NCI-H2196 (cell line): ENCODE results near the gene ADRA1B.

Experiments
- DNase-seq: peaks from one replicate; lab custom pipeline; 2025; ENCODE audit not compliant: unreplicated experiment; lab: John Stamatoyannopoulos, UW

The ADRA1B gene

GRCh38 chr5:159915904-159916840, at the start of gene ADRA1B:
TSS of gene ADRA1B (plus strand) at chr5:159916482. CDS start at chr5:159916906, 424 bp downstream.
- DNase-seq = no peak

- no peak for DNase-seq
These were observed 42.6 kb upstream of the ADRA1B start for GRCh38 chr5:159873680-159874079.

GRCh38 chr5:159874263-159874662, 42.0 kb upstream of the ADRA1B start:
- DNase-seq = no peak

GRCh38 chr5:159877016-159877415, 39.3 kb upstream of the ADRA1B start:
- DNase-seq = no peak

- no peak for DNase-seq
These were observed 38.3 kb upstream of the ADRA1B start for GRCh38 chr5:159877894-159878448.

- DNase-seq = no peak
These were observed 37.3 kb upstream of the ADRA1B start for GRCh38 chr5:159878988-159879471.

GRCh38 chr5:159880676-159881075, 35.6 kb upstream of the ADRA1B start:
- DNase-seq = no peak

GRCh38 chr5:159881967-159882366, 34.3 kb upstream of the ADRA1B start:
- DNase-seq = no peak

- no peak for DNase-seq
These were observed 32.7 kb upstream of the ADRA1B start for GRCh38 chr5:159883522-159883950.

- DNase-seq = no peak
These were observed 31.2 kb upstream of the ADRA1B start for GRCh38 chr5:159884917-159885620.

GRCh38 chr5:159886296-159886695, 30.0 kb upstream of the ADRA1B start:
- no peak for DNase-seq

GRCh38 chr5:159887050-159887449, 29.2 kb upstream of the ADRA1B start:
- no peak for DNase-seq

- no peak for DNase-seq
These were observed 27.4 kb upstream of the ADRA1B start for GRCh38 chr5:159888860-159889259.

- no peak for DNase-seq
These were observed 26.1 kb upstream of the ADRA1B start for GRCh38 chr5:159890141-159890540.

- no peak for DNase-seq
These were observed 24.9 kb upstream of the ADRA1B start for GRCh38 chr5:159891371-159891770.

GRCh38 chr5:159893040-159893695, 23.1 kb upstream of the ADRA1B start:
- DNase-seq = no peak

- DNase-seq = no peak
These were observed 22.0 kb upstream of the ADRA1B start for GRCh38 chr5:159894149-159894720.

- DNase-seq = no peak
These were observed 18.4 kb upstream of the ADRA1B start for GRCh38 chr5:159897786-159898393.

GRCh38 chr5:159899067-159900049, 16.9 kb upstream of the ADRA1B start:
- no peak for DNase-seq
